GM21723 (cell line): ENCODE results near the gene STX2.
"Not testable (repeated sequence)": the region's sequence is repeated elsewhere in the genome, so short reads cannot be mapped to it uniquely, and the experiment has no call there.

ENCODE experiments used
- ATAC-seq: cut with Tn5 transposase; IDR thresholded peaks from one replicate; pipeline ENCODE4 v1.9.1; 2021; ENCODE audit warnings: mild to moderate bottlenecking, moderate library complexity; ENCODE audit not compliant: unreplicated experiment

Gene STX2

DNA sequence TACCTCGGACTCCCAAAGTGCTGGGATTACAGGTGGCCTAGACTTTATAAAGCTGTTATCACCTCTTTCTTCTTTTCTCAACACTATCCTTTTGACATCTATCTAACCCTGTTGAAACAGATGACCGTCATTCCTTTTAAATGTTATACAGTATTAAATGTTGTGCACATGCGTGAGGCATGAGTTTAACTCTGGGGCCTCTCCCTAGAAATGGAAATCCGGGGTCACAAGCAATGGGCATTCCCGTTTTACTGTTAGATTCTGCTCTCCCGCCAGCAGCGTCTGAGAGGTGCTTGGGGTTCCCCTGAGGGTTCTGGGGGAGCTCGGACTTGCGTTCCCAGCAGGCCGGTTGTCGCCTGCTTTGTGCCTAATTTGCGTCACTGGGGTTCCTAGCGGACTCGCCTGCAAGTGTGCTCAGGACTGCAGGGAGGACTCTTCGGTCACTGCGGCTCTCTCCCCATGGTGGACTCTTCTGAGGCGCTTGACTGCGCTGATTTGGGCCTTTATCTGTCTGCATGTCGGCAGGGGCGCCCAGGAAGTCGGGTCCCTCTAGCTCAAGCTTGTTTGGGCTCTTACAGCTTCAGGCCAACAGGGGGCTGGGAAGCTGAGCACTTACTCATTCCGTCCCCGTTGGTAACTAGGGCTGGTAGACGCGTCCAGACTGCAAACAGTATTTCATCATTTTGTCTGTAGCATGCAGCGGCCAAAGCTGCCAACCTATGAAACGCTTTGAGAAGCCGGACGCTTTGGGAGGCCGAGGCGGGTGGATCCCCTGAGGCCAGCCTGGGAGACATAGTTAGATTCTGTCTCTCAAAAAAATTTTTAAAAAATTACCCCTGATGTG lies 31.6 kb upstream of the STX2 start:
- ATAC-seq = peak; percentile 56

DNA sequence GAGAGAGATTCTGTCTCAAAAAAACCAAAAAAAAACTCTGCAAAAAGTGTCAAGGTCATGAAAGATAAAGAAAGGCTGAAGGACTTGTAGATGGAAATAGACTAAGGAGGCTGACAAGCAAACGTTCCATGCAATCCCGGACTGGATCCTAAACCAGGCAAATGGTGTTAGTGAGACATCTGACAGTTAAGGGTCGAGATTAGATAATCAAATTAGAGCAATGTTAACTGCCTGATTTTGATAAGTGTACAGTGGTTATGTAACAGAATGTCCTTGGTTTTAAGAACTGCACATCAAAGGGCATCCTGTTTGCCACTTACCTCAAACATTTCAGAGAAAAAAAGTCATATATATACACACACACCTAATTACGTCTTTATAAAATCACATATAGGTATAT lies 29.4 kb upstream of the STX2 start:
- no peak for ATAC-seq

DNA sequence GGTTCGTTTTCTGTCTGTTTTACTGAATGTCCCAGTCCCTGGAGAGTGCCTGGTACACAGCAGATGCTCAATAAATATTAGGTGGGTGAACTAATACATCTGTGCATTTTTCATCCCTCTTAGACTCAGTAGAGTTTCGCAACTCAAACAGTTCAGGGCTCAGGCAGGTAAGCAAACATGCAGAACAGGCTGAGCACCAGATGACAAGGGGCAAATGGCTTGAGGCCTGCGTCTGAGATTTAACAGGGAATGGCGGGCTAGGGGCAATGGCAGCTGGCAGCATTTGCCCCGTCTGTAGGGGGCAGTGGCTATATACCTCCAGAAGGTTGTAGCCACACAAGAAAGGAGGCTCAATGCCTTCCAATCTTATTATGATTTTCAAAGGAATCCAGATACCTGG lies 24.2 kb upstream of the STX2 start:
- no peak for ATAC-seq

DNA sequence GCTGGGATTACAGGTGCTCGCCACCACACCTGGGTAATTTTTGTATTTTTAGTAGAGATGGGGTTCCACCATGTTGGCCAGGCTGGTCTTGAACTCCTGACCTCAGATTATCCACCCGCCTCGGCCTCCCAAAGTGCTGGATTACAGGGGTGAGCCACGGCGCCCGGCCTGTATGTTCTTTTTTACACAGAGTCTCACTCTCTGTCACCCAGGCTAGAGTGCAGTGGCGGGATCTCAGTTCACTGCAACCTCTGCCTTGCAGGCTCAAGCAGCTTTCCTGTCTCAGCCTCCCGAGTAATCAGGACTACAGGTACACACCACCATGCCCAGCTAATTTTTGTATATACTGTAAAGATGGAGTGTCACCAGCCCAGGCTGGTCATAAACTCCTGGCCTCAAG lies 23.7 kb upstream of the STX2 start:
- not testable (repeated sequence) for ATAC-seq

- ATAC-seq = no peak
These were observed 23.1 kb upstream of the STX2 start for GRCh38 chr12:130862161-130862560.

DNA sequence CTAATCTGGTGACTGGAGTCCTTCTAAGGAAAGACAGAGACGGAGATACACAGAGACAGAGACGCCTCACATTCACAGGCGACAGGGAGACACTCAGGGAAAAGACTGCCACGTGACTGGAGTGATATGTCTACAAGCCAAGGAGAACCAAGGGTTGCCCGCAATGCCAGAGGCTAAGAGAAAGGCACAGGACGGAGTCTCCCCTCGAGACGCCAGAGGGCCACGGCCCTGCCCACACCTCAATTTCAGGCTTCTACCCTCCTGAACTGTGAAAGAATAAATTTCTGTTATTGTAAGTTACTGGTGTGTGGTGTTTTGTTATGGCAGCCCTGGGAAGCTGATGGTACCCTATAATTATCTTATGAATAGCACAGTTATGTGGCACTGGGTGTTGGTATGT lies 21.3 kb upstream of the STX2 start:
- no peak for ATAC-seq

DNA sequence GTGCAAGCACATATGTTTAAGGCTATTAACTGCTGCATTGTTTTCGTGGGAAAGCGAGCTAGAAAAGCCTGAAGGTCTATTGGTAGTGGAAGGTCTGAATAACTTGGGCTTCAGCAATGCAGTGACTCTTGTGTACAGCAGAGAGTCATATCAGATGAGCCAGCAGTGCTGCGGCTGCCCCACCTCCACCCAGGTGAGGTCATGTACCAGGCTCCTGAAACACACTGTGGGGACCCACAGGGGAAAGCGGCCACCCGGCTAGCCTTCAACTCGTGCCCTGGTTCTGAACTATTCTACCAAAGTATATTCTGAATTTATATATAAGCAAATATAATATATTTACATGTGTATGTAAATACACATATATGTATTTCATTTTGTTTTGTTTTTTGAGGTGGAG lies 20.1 kb upstream of the STX2 start:
- ATAC-seq = no peak

DNA sequence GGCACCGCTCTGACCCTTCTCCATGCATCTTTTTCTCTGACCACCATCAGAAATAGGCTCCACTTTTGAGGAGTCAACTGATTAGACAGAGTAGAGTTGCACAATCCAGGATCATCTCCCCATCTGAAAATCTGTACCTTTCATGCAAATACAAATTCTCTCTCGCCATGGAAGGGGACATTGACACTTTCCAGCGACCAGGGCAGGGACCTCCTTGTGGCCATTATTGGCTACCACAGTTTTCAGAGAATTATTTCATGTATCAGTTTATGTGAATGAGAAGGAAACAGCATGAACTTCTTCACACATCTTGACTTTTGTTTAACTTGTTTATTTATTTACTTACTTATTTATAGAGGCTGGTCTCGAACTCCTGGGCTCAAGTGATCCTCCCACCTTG lies 19.0 kb upstream of the STX2 start:
- ATAC-seq = no peak

- no peak for ATAC-seq
These were observed 17.0 kb upstream of the STX2 start for GRCh38 chr12:130856088-130856487.

- ATAC-seq = no peak
These were observed 11.5 kb upstream of the STX2 start for GRCh38 chr12:130850418-130851021.

GRCh38 chr12:130849561-130850417 lies 10.7 kb upstream of the STX2 start:
- no peak for ATAC-seq

GRCh38 chr12:130848785-130849305 lies 9.8 kb upstream of the STX2 start:
- ATAC-seq = not testable (repeated sequence)

- ATAC-seq = not testable (repeated sequence)
These were observed 9.1 kb upstream of the STX2 start for GRCh38 chr12:130848105-130848504.

DNA sequence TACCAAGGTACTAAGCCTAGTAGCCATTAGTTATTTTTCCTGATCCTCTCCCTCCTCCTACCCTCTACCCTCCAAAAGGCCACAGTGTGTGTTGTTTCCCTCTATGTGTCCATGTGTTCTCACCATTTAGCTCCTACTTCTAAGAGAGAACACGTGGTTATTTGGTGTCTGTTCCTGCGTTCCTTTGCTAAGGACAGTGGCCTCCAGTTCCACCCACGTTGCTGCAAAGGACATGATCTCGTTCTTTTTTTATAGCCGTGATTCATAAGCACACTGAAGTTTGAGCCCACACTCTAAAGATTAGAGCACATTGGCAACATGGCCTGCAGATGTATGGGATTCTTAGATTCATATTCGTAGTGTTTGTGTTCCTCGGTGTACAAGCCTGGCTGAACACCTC lies 8.1 kb upstream of the STX2 start:
- ATAC-seq = no peak

DNA sequence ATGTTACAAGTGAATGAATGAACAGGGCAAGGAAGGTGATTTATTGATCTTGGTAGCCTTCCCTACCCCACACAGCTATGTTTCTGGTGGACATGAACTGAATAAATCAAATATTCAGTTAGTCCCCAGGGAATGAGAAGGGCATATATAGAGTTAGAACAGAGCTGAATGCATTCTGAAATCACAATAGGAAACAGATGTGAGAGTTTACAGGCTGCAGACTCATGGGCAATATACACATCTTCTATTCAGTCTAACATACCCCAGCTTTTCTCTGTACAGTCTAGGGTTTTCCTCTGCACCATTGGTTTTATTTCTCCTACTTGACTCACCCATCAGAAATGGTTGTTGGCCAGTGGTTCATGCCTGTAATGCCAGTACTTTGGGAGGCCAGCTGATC lies 7.3 kb upstream of the STX2 start:
- no peak for ATAC-seq

- ATAC-seq = no peak
These were observed 837 bp upstream of the STX2 start for GRCh38 chr12:130839770-130840404.

GRCh38 chr12:130838284-130838950 lies 633 bp downstream of the STX2 start:
- ATAC-seq = peak; percentile 28

DNA sequence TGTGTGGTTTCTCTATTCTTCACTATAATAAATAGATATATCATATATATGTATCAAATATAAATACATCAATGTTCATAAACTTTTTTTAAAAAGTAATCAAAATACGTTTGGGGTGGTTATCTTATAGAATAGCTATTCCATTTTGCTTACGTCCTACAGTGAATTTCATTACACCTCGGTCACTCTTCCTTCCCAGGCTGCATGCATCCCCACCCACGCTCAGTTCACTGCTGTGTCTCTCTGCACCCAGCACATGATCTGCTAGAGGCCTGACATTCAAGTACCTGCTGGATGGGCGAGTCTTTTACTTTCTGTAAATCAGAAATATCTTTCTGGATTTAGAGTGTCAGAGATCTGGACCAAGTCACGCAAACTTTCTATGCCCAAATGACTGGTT lies 3.6 kb downstream of the STX2 start:
- no peak for ATAC-seq

DNA sequence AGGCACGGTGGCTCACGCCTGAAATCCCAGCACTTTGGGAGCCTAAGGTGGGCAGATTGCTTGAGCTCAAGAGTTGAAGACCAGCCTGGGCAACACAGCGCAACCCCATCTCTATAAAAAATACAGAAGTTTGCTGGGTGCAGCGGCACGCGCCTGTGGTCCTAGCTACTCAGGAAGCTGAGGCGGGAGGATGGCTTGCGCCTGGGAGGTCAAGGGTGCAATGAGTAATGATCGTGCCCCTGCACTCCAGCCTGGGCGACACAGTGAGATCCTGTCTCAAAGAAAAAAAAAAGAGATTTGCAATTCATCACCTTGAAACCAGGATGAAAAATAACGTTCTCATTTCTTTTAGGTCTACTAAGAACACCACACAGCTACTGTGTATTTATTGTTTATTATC lies 4.0 kb downstream of the STX2 start:
- ATAC-seq = no peak

DNA sequence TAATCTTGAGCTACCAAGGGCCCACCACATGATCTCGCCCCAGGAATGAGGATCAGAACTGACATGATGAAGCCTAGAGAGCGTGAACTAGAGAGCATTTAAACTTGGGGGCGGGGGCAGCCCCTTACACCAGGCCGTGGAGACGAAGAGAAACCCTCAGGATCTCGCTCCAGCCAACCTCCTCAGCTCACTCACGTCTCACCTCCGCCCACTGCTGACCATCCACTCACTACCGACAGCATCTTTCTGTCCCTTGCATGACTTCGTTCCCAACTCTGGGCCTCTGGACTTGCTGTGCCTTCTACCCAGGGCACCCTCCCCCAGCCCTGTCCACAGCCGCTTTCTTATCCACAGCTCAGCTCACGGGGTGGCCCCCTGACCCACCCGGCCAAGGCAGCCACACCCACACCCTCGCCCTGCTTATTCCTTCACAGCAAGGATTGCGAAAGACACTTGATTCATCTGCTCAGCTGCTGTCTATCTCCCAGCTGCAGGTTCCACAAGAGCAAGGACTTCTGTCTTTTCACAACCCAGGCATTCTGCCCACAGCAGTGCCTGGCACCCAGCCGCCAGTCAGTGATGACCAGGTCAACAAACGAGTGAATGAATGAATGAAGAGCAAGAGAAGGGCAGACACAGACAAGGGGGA lies 6.4 kb downstream of the STX2 start:
- ATAC-seq = no peak
